HFF-Myc (cell line): ENCODE data around the gene PRM2.

Experiments used
- DNase-seq: peaks from one replicate; pipeline ENCODE4 v3.0.0-alpha.2; 2011; ENCODE audit warnings: low read depth; ENCODE audit errors: extremely low read depth
- H3K4me3 ChIP-seq: replicated peaks from 2 replicates; pipeline ENCODE4 v1.5.1; 2011; ENCODE audit warnings: low read depth, mild to moderate bottlenecking, control low read depth, low read length
- TF ChIP-seq, protein P1 (sequence below): IDR thresholded peaks from 2 replicates; pipeline ENCODE4 v1.5.1; 2012; ENCODE audit warnings: mild to moderate bottlenecking, low read depth, low read length, control low read depth; ENCODE audit errors: missing control alignments

PRM2 gene

DNA sequence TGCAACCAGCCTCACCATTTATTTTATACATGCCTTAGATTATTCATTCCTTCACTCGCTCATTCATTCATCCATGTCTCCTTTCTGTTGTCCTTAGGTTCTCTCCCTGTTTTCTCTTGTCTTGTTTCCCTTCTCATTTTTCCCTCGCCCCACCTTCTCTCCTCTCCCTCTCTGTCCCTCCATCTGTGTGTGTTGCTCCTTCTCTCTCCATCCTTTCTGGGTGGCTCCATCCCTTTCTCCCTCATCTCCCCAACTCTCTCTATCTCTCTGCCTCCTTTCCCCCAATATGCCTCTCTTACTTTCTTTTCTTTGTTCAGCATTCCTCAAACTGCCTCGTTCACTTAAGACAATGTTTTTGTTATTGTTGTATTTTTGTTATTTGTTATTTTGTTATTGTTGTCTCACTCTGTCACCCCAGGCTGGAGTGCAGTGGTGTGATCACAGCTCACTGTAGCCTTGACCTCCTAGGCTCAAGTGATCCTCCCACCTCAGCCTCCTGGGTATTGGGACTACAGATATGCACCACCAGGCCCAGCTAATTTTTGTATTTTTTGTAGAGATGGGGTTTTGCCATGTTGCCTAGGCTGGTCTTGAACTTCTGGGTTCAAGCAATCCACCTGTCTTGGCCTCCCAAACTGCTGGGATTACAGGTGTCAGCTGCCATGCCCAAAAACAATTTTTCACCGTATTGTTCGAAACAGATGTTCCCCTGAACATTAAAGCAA is 34.6 kb downstream of the PRM2 start:
- TF ChIP-seq, protein P1, sequence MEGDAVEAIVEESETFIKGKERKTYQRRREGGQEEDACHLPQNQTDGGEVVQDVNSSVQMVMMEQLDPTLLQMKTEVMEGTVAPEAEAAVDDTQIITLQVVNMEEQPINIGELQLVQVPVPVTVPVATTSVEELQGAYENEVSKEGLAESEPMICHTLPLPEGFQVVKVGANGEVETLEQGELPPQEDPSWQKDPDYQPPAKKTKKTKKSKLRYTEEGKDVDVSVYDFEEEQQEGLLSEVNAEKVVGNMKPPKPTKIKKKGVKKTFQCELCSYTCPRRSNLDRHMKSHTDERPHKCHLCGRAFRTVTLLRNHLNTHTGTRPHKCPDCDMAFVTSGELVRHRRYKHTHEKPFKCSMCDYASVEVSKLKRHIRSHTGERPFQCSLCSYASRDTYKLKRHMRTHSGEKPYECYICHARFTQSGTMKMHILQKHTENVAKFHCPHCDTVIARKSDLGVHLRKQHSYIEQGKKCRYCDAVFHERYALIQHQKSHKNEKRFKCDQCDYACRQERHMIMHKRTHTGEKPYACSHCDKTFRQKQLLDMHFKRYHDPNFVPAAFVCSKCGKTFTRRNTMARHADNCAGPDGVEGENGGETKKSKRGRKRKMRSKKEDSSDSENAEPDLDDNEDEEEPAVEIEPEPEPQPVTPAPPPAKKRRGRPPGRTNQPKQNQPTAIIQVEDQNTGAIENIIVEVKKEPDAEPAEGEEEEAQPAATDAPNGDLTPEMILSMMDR: no peak
- no peak overlapping the region for H3K4me3 ChIP-seq
- no peak for DNase-seq

DNA sequence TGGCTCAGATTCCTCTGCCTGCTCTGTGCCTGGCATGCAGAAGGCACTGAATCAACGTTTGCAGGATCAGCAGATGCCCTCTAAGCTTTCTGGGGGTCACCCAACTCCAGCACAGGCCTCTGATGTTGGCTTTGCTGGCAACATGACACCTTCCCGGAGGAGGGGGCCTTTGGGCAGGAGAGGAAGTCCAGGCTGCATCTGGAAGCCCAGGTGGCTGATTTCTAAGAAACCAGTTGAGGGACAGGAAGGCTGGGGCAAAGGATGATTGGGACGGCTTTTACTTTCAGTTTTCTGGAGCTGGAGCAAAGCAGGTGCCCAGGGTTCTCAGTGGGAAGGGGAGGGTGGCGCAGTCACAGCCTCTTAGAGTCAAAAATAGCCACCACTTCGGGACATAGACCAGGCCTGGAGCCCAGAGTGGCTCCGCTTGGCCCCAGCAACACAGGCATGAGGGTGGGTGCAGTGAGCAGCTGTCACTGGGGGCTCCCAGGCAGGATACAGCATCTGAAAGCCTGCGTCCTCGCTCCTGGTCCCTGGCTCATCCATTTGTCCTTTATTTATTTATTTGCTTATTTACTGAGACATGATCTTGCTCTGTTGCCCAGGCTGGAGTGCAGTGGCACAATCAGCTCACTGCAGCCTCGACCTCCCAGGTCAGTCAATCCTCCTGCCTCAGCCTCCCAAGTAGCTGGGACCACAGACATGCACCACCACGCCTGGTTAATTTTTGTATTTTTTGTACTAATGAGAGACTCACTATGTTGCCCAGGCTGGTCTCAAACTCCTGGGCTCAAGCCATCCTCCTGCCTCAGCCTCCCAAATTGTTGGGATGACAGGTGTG is 35.4 kb downstream of the PRM2 start:
- no peak overlapping the region for H3K4me3 ChIP-seq
- no peak for DNase-seq
- TF ChIP-seq, protein P1: no peak

DNA sequence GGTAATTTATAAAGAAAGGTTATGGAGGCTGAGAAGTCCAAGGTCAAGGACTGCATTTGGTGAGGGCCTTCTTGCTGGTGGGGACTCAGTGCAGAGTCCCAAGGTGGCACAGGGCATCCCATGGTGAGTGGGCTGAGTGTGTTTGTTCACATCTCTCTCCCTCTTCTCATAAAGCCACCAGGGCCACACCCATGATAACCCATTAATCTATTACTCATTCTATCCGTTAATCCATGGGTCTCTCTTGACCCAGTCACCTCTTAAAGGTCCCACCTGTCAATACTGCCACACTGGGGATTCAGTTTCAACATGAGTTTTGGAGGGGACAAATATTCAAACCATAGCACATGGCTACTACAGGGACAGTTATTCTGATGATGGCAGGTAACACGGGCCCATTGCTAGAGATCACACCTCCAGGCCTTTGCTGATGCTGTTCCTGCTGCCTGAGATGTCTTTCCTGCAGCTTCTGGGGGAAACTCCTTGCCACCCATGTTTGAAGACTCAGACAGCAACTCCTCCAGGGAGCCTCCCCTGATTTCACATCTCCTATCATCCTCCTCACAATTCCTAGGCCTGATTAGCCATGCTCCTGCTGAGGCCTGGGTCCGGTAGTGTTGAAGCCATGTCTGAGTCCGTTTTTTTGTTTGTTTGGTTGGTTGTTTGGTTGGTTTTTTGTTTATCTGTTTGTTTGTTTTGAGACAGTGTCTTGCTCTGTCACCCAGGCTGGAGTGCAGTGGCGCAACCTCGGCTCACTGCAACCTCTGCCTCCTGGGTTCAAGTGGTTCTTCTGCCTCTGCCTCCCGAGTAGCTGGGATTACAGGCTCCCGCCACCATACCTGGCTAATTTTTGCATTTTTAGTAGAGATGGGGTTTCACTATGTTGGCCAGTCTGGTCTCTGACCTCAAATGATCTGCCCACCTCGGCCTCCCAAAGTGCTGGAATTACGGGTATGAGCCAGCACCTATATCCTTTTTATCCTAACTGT is 36.3 kb downstream of the PRM2 start:
- no peak overlapping the region for H3K4me3 ChIP-seq
- no peak for DNase-seq
- TF ChIP-seq, protein P1: no peak

DNA sequence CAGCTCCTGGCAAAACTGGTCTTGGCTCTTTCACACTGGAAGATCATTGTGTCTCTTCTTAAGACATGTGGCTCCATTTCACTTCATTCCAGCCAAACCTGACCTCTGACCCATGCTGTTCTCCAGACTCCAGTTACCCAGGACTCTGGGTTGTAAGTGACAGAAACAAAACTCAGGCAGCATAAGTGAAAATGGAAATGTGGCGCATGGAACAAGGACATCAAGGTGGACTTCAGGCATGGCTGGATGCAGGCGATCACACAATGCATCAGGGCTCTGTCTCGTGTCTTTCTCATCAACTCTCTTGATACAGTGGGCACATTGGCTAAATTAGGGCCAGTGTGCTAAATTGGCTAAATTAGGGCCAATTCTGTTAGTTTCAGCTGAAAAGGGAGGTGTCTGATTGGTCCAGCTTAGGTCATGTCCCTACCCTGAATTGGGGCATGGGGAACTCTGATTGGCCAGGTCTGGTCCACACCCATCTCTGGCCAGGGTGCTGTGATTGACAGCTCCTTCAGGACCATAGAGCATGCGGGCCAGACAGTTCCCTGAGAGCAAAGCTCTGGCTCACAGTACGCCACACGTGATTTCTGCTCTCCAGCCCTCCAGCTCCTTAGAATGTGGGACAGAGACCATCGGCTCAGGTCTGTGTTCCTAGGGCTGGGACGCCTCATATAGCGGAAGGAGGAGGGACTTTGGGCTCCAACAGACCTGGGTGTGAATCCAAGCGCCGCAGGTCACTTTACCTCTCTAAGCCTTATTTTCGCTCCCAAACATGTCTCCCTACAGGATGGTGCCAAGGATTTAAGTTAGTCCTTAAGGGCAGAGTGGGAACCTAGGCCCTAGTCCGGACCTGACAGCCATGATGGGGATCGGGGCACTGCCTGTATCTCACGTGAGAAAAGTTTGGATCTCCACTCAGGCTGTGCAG is 37.7 kb downstream of the PRM2 start:
- TF ChIP-seq, protein P1: no peak
- H3K4me3 ChIP-seq: no peak overlapping the region
- DNase-seq: no peak

DNA sequence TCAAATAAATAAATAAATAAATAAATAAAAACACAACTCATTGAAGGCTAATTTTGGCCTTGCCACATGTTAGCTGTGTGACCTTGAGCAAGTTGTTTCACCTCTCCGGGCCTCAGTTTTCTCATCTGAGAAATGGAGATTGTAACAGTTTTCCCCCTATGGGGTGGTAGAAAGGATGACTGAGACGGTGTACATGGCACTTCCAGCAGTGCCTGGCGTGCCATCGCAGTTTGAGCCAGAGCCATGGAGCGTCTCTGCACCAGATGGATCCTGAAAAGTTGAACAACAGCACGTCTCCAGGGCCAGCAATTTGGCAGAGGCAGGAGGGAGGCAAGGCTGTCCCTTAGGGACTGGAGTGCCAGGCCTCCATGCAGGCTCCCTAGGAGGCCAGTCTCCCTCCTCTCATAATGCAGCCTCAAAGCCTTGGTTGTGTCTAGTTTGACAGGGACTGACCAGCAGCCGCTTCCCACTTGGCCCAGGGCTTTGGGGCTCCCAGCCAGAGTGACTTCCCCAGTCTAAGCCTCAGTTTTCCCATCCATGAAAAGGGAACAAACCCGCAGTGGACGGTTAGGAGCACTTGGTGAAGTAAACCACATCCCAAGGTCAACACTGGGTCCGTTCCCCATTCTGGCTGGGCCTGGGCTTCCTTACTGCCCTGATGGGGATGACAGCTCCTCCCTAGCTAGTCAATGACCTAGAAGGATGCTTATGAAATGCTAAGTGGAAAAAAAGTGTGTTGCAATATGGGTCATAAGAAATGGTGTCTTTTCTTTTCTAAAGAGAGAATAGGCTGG is 39.6 kb downstream of the PRM2 start:
- no peak overlapping the region for H3K4me3 ChIP-seq
- DNase-seq: no peak
- TF ChIP-seq, protein P1: no peak
